Karpas-422 (cell line): ENCODE results near the gene RXFP2. TPM values are rescaled to one million over a fixed set of nuclear protein-coding genes. Genes with fewer than 3 reads are reported as not detected.

Experiments used
- DNase-seq: peaks from one replicate; pipeline ENCODE4 v3.0.0-alpha.2; 2015
- H2AFZ ChIP-seq: fragments of 200-600 bp; sonication (generic); 2 replicates; pipeline ENCODE4 v1.6.1; 2014; ENCODE audit warnings: antibody characterized with exemption, low read length, mixed read lengths
- H3K27ac ChIP-seq: fragments of 200-600 bp; sonication (generic); 2 replicates; pipeline ENCODE4 v1.5.1; 2014; ENCODE audit warnings: mild to moderate bottlenecking, low read length, moderate library complexity
- H3K27me3 ChIP-seq: fragments of 200-600 bp; sonication (generic); 2 replicates; pipeline ENCODE4 v1.6.1; 2014; ENCODE audit warnings: low read length, mixed read lengths
- H3K36me3 ChIP-seq: fragments of 200-600 bp; sonication (generic); 2 replicates; pipeline ENCODE4 v1.6.1; 2014; ENCODE audit warnings: low read length, mixed read lengths; ENCODE audit not compliant: insufficient read depth
- H3K4me1 ChIP-seq: fragments of 200-600 bp; sonication (generic); 2 replicates; pipeline ENCODE4 v1.6.1; 2014; ENCODE audit warnings: mild to moderate bottlenecking, low read length, mixed read lengths
- H3K4me2 ChIP-seq: fragments of 200-600 bp; sonication (generic); 2 replicates; pipeline ENCODE4 v1.6.1; 2014; ENCODE audit warnings: low read length, low read depth, mild to moderate bottlenecking; ENCODE audit not compliant: poor library complexity, severe bottlenecking
- H3K4me3 ChIP-seq: fragments of 200-600 bp; sonication (generic); 2 replicates; pipeline ENCODE4 v1.5.1; 2014; ENCODE audit warnings: mild to moderate bottlenecking, antibody characterized with exemption, low read length, mixed read lengths
- H3K79me2 ChIP-seq: fragments of 200-600 bp; sonication (generic); 2 replicates; pipeline ENCODE4 v1.6.1; 2014; ENCODE audit warnings: mild to moderate bottlenecking, low read length, mixed read lengths
- H3K9ac ChIP-seq: fragments of 200-600 bp; sonication (generic); 2 replicates; pipeline ENCODE4 v1.6.0; 2014; ENCODE audit warnings: low read length
- H3K9me2 ChIP-seq: fragments of 200-600 bp; sonication (generic), shearing (Covaris generic); replicated peaks from 2 replicates; pipeline ENCODE4 v1.6.0; 2014; ENCODE audit warnings: mild to moderate bottlenecking, low read length, moderate library complexity; ENCODE audit not compliant: insufficient read depth
- H3K9me3 ChIP-seq: fragments of 300-700, 200-600 bp; sonication (generic); 2 replicates; pipeline ENCODE4 v1.6.1; 2014; ENCODE audit warnings: low read length, mixed read lengths
- H4K20me1 ChIP-seq: fragments of 200-600 bp; sonication (generic); 2 replicates; pipeline ENCODE4 v1.6.1; 2014; ENCODE audit warnings: mild to moderate bottlenecking, antibody characterized with exemption, low read length, low read depth; ENCODE audit not compliant: insufficient read depth
- total RNA-seq: library from RNA; depleted of rRNA; stranded (reverse); fragments of >200 nt; shearing (Covaris generic); gene quantifications from 2 replicates; pipeline ENCODE4 v1.2.3, GENCODE V29; 2014; ENCODE audit warnings: low replicate concordance

Gene RXFP2
- total RNA-seq, 1 experiment from 2014 or later = not detected

- Histone ChIP-seq H3K36me3 (no peaks in the 10 kb centered on the region), H3K4me2 (no peak overlapping the region), H3K9me2 (no peaks in the 10 kb centered on the region; the same call in 1 of the 2 replicates), H3K9ac (no peak overlapping the region), H4K20me1 (no peaks in the 10 kb centered on the region), H3K79me2 (no peaks in the 10 kb centered on the region), H2AFZ (no peak overlapping the region), H3K4me3 (no peak overlapping the region), H3K9me3 (no peaks in the 10 kb centered on the region), H3K27ac (no peak overlapping the region), H3K4me1 (no peaks in the 10 kb centered on the region), H3K27me3 (no peaks in the 10 kb centered on the region)
- no peak for DNase-seq
Observed at GRCh38 chr13:31772231-31772630, 32.9 kb downstream of the RXFP2 start.

GRCh38 chr13:31773538-31773937 is 34.2 kb downstream of the RXFP2 start:
- Histone ChIP-seq H3K4me2 (no peak overlapping the region), H3K27me3 (no peaks in the 10 kb centered on the region), H3K27ac (no peak overlapping the region), H4K20me1 (no peaks in the 10 kb centered on the region), H3K4me3 (no peak overlapping the region), H3K9ac (no peak overlapping the region), H2AFZ (no peak overlapping the region), H3K79me2 (no peaks in the 10 kb centered on the region), H3K36me3 (no peaks in the 10 kb centered on the region), H3K9me2 (no peaks in the 10 kb centered on the region; the same call in 1 of the 2 replicates), H3K4me1 (no peaks in the 10 kb centered on the region), H3K9me3 (no peaks in the 10 kb centered on the region)
- no peak for DNase-seq

- no peak overlapping the region for H3K9ac ChIP-seq
- no peak overlapping the region for H3K4me3 ChIP-seq
- H3K27ac ChIP-seq = no peak overlapping the region
- no peaks in the 10 kb centered on the region for H3K4me1 ChIP-seq
- H2AFZ ChIP-seq = no peak overlapping the region
- no peaks in the 10 kb centered on the region for H3K27me3 ChIP-seq
- H3K4me2 ChIP-seq = no peak overlapping the region
- no peaks in the 10 kb centered on the region for H3K79me2 ChIP-seq
- no peaks in the 10 kb centered on the region for H4K20me1 ChIP-seq
- H3K36me3 ChIP-seq = no peaks in the 10 kb centered on the region
- no peak for DNase-seq
- no peaks in the 10 kb centered on the region for H3K9me3 ChIP-seq
- H3K9me2 ChIP-seq = no peaks in the 10 kb centered on the region; the same call in 1 of the 2 replicates
Observed at GRCh38 chr13:31774186-31774750, 34.9 kb downstream of the RXFP2 start.

- H3K36me3 ChIP-seq = no peaks in the 10 kb centered on the region
- H3K27ac ChIP-seq = no peak overlapping the region
- H3K4me2 ChIP-seq = no peak overlapping the region
- DNase-seq = no peak
- H4K20me1 ChIP-seq = no peaks in the 10 kb centered on the region
- H3K9me3 ChIP-seq = no peaks in the 10 kb centered on the region
- no peaks in the 10 kb centered on the region for H3K79me2 ChIP-seq
- no peaks in the 10 kb centered on the region for H3K27me3 ChIP-seq
- H3K4me3 ChIP-seq = no peak overlapping the region
- H2AFZ ChIP-seq = no peak overlapping the region
- H3K4me1 ChIP-seq = no peaks in the 10 kb centered on the region
- no peaks in the 10 kb centered on the region; the same call in 1 of the 2 replicates for H3K9me2 ChIP-seq
- no peak overlapping the region for H3K9ac ChIP-seq
Observed at GRCh38 chr13:31775148-31775547, 35.8 kb downstream of the RXFP2 start.

GRCh38 chr13:31775686-31776085 is 36.4 kb downstream of the RXFP2 start:
- H3K27me3 ChIP-seq = no peaks in the 10 kb centered on the region
- no peak overlapping the region for H3K27ac ChIP-seq
- H3K9me3 ChIP-seq = no peaks in the 10 kb centered on the region
- no peak overlapping the region for H3K4me3 ChIP-seq
- H2AFZ ChIP-seq = no peak overlapping the region
- no peak overlapping the region for H3K9ac ChIP-seq
- DNase-seq = no peak
- no peaks in the 10 kb centered on the region for H3K36me3 ChIP-seq
- no peaks in the 10 kb centered on the region for H3K9me2 ChIP-seq
- H3K79me2 ChIP-seq = no peaks in the 10 kb centered on the region
- H3K4me2 ChIP-seq = no peak overlapping the region
- H4K20me1 ChIP-seq = no peaks in the 10 kb centered on the region
- no peaks in the 10 kb centered on the region for H3K4me1 ChIP-seq

- no peaks in the 10 kb centered on the region for H3K79me2 ChIP-seq
- no peak for DNase-seq
- H3K27me3 ChIP-seq = no peaks in the 10 kb centered on the region
- no peak overlapping the region for H3K27ac ChIP-seq
- H3K9me2 ChIP-seq = no peaks in the 10 kb centered on the region
- no peaks in the 10 kb centered on the region for H4K20me1 ChIP-seq
- H3K9me3 ChIP-seq = no peaks in the 10 kb centered on the region
- H2AFZ ChIP-seq = no peak overlapping the region
- no peak overlapping the region for H3K4me3 ChIP-seq
- no peak overlapping the region for H3K4me2 ChIP-seq
- H3K4me1 ChIP-seq = no peaks in the 10 kb centered on the region
- H3K36me3 ChIP-seq = no peaks in the 10 kb centered on the region
- no peak overlapping the region for H3K9ac ChIP-seq
Observed at GRCh38 chr13:31781064-31781463, 41.7 kb downstream of the RXFP2 start.

GRCh38 chr13:31786011-31786410 is 46.7 kb downstream of the RXFP2 start:
- H3K27ac ChIP-seq = no peak overlapping the region
- H3K9ac ChIP-seq = no peak overlapping the region
- no peak overlapping the region for H3K4me2 ChIP-seq
- no peaks in the 10 kb centered on the region for H3K79me2 ChIP-seq
- H4K20me1 ChIP-seq = no peaks in the 10 kb centered on the region
- H3K4me3 ChIP-seq = no peak overlapping the region
- H3K9me2 ChIP-seq = no peaks in the 10 kb centered on the region
- no peaks in the 10 kb centered on the region for H3K27me3 ChIP-seq
- no peaks in the 10 kb centered on the region for H3K36me3 ChIP-seq
- H3K4me1 ChIP-seq = no peaks in the 10 kb centered on the region
- H2AFZ ChIP-seq = no peak overlapping the region
- DNase-seq = no peak
- H3K9me3 ChIP-seq = no peaks in the 10 kb centered on the region

GRCh38 chr13:31790992-31791391 is 51.7 kb downstream of the RXFP2 start:
- Histone ChIP-seq H3K36me3 (no peaks in the 10 kb centered on the region), H4K20me1 (no peaks in the 10 kb centered on the region), H3K27ac (no peak overlapping the region), H3K4me1 (no peaks in the 10 kb centered on the region), H3K9ac (no peak overlapping the region), H2AFZ (no peak overlapping the region), H3K4me2 (no peak overlapping the region), H3K27me3 (no peaks in the 10 kb centered on the region), H3K9me3 (no peaks in the 10 kb centered on the region), H3K79me2 (no peaks in the 10 kb centered on the region), H3K9me2 (no peaks in the 10 kb centered on the region), H3K4me3 (no peak overlapping the region)
- no peak for DNase-seq

GRCh38 chr13:31793246-31793645 is 53.9 kb downstream of the RXFP2 start:
- H3K27ac ChIP-seq = no peak overlapping the region
- H4K20me1 ChIP-seq = no peaks in the 10 kb centered on the region
- DNase-seq = no peak
- no peak overlapping the region for H2AFZ ChIP-seq
- no peaks in the 10 kb centered on the region for H3K9me3 ChIP-seq
- H3K4me3 ChIP-seq = no peak overlapping the region
- H3K9ac ChIP-seq = no peak overlapping the region
- no peaks in the 10 kb centered on the region for H3K4me1 ChIP-seq
- no peaks in the 10 kb centered on the region for H3K79me2 ChIP-seq
- no peak overlapping the region for H3K4me2 ChIP-seq
- H3K9me2 ChIP-seq = no peaks in the 10 kb centered on the region
- H3K36me3 ChIP-seq = no peaks in the 10 kb centered on the region
- no peaks in the 10 kb centered on the region for H3K27me3 ChIP-seq
